AG09319 (cell line): ENCODE results near the gene ARL5C.

ENCODE experiments used
- DNase-seq: peaks from one replicate; pipeline ENCODE4 v3.0.0-alpha.2; 2010; ENCODE audit warnings: low read depth; ENCODE audit errors: extremely low read depth
- CTCF ChIP-seq: IDR thresholded peaks from 2 replicates; pipeline ENCODE4 v1.5.1; 2011; ENCODE audit warnings: low read depth, mild to moderate bottlenecking, inconsistent platforms, low read length, moderate library complexity

The ARL5C gene

GRCh38 chr17:39198186-39198566, 32.2 kb upstream of the ARL5C start:
- no peak for DNase-seq
- TF ChIP-seq CTCF: no peak

GRCh38 chr17:39197380-39198185, 31.6 kb upstream of the ARL5C start, which contains the start of gene CACNB1:
Gene CACNB1, minus strand, starts transcription at chr17:39197669. Its CDS starts 174 bp downstream, at chr17:39197495.
- no peak for DNase-seq
- TF ChIP-seq CTCF: no peak

- TF ChIP-seq CTCF: no peak
- DNase-seq: no peak
Measured at GRCh38 chr17:39196808-39197291, 30.9 kb upstream of the ARL5C start.

- TF ChIP-seq CTCF: no peak
- DNase-seq: no peak
Measured at GRCh38 chr17:39196241-39196807, 30.4 kb upstream of the ARL5C start.

GRCh38 chr17:39195568-39196160, 29.7 kb upstream of the ARL5C start:
- no peak for TF ChIP-seq CTCF
- no peak for DNase-seq

- DNase-seq: no peak
- no peak for TF ChIP-seq CTCF
Measured at GRCh38 chr17:39194985-39195524, 29.1 kb upstream of the ARL5C start.
